ENCODE data around the gene IL1RAPL1. TPM values are rescaled to one million over a fixed set of nuclear protein-coding genes. Genes with fewer than 3 reads are reported as not detected.

The IL1RAPL1 gene
- total RNA-seq, 3 donors from 2014 or later, result 0.16 to 0.44 TPM; not detected in 1

DNA sequence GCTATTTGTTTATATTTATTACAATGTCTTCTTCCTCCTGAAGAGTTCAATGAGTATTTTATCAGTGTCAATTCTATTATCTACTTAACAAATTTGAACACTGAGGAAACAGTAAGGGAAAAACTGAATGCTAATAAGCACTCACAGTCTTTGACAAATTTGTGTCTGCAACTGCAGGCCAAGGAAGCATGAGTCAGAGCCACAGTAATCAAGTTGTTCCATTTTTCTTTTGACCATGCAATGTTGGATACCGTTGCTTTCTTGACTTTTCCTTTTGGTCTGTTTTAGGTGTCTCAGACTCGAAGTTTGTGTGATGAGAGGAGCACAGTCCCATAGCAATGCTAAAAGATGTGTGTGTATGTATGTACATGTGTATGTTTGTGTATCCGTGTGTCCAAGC, 359.6 kb downstream of the IL1RAPL1 start:
- intact Hi-C loops (cut with DNase I; ENCODE audit: low total_unique reads), result loop anchor here (5.0 kb wide), 1 partner anchor 230 kb away; no protein-coding TSS in a partner anchor
- TF ChIP-seq POLR2AphosphoS5 (IDR thresholded peaks at IDR 0.05) (no peak), POLR2A (IDR thresholded peaks at IDR 0.05) (no peak)
- TF ChIP-seq, protein P1, sequence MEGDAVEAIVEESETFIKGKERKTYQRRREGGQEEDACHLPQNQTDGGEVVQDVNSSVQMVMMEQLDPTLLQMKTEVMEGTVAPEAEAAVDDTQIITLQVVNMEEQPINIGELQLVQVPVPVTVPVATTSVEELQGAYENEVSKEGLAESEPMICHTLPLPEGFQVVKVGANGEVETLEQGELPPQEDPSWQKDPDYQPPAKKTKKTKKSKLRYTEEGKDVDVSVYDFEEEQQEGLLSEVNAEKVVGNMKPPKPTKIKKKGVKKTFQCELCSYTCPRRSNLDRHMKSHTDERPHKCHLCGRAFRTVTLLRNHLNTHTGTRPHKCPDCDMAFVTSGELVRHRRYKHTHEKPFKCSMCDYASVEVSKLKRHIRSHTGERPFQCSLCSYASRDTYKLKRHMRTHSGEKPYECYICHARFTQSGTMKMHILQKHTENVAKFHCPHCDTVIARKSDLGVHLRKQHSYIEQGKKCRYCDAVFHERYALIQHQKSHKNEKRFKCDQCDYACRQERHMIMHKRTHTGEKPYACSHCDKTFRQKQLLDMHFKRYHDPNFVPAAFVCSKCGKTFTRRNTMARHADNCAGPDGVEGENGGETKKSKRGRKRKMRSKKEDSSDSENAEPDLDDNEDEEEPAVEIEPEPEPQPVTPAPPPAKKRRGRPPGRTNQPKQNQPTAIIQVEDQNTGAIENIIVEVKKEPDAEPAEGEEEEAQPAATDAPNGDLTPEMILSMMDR (IDR thresholded peaks at IDR 0.05), result no peak

DNA sequence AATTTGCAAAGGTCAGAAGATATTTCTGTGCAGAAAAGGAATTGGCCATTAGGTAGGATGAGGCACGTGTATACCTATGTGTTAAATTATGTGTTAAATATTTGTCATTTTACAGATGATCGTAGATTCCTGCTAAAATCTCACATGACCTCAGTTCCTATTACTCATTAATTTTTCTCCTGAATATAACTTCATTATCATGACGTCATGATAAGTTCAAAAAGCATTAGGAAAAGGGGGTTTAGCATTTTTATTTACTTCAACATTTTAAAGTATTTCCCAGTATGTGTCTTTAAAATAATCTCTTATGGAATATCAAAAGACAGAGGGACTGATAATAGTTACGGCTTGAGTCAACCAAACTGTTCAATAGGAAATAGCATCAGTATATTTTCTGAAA, 372.8 kb downstream of the IL1RAPL1 start:
- Histone ChIP-seq H3K27ac (no peak overlapping the region), H3K9me3 (no peaks in the 10 kb centered on the region), H3K36me3 (no peaks in the 10 kb centered on the region), H3K4me1 (no peaks in the 10 kb centered on the region), H3K4me3 (no peak overlapping the region), H3K27me3 (no peaks in the 10 kb centered on the region)
- no peak for TF ChIP-seq POLR2AphosphoS5 (IDR thresholded peaks at IDR 0.05)
- TF ChIP-seq POLR2A (IDR thresholded peaks at IDR 0.05), result no peak
- TF ChIP-seq, protein P1 (IDR thresholded peaks at IDR 0.05), result no peak
- intact Hi-C loops (cut with DNase I; ENCODE audit: low total_unique reads), result no loop called here
- no peak for DNase-seq (ENCODE audit: low spot score in 2 of 2)

More for the DNA sequence above, 359.6 kb downstream of the IL1RAPL1 start:
- no peak for DNase-seq (ENCODE audit: low spot score in 2 of 2)
- Histone ChIP-seq H3K4me3 (no peak overlapping the region), H3K27me3 (no peaks in the 10 kb centered on the region), H3K4me1 (no peaks in the 10 kb centered on the region), H3K36me3 (no peaks in the 10 kb centered on the region), H3K27ac (no peak overlapping the region), H3K9me3 (no peaks in the 10 kb centered on the region)

- no peak overlapping the region for H3K27ac ChIP-seq
- DNase-seq (ENCODE audit: low spot score in 2 of 2), result no peak
- H3K27me3 ChIP-seq, result peaks cover 0 to 4% of the 10 kb centered on the region in 2 donors
- H3K4me3 ChIP-seq, result no peak overlapping the region
- H3K36me3 ChIP-seq, result no peaks in the 10 kb centered on the region
- H3K9me3 ChIP-seq, result no peaks in the 10 kb centered on the region
- H3K4me1 ChIP-seq, result no peaks in the 10 kb centered on the region
- no peak for TF ChIP-seq POLR2A (IDR thresholded peaks at IDR 0.05)
- TF ChIP-seq, protein P1 (IDR thresholded peaks at IDR 0.05), result no peak
- TF ChIP-seq POLR2AphosphoS5 (IDR thresholded peaks at IDR 0.05), result no peak
- intact Hi-C loops (cut with DNase I; ENCODE audit: low total_unique reads), result no loop called here
Measured at GRCh38 chrX:28966331-28966730, 379.1 kb downstream of the IL1RAPL1 start.

DNA sequence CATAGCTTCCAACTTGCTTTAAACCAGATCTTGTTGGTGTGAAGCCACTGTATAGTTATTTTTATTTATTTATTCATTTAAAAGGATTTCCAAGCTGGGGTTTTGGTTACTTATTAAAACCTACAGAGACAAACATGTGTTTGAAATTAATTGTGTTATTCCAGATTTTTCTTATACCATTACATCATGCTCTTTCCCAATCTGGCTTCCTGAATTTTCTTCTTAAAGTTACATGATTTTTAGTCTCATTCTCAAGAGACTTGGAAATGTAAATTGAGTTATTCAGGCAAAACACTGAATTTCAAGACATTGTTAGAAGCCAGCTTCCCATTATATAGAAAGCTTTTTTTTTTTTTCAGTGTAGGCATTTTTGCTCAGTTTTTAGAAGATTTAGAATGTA, 381.9 kb downstream of the IL1RAPL1 start:
- Histone ChIP-seq H3K4me3 (no peak overlapping the region), H3K36me3 (no peaks in the 10 kb centered on the region), H3K9me3 (no peaks in the 10 kb centered on the region), H3K27me3 (peaks cover 0 to 10% of the 10 kb centered on the region in 2 donors), H3K4me1 (no peaks in the 10 kb centered on the region), H3K27ac (no peak overlapping the region)
- no peak for DNase-seq (ENCODE audit: low spot score in 2 of 2)
- intact Hi-C loops (cut with DNase I; ENCODE audit: low total_unique reads), result no loop called here
- TF ChIP-seq POLR2AphosphoS5 (IDR thresholded peaks at IDR 0.05) (no peak), POLR2A (IDR thresholded peaks at IDR 0.05) (no peak)
- TF ChIP-seq, protein P1 (IDR thresholded peaks at IDR 0.05), result no peak

- no peaks in the 10 kb centered on the region for H3K36me3 ChIP-seq
- TF ChIP-seq, protein P1 (IDR thresholded peaks at IDR 0.05), result no peak
- TF ChIP-seq POLR2AphosphoS5 (IDR thresholded peaks at IDR 0.05), result no peak
- no peak for TF ChIP-seq POLR2A (IDR thresholded peaks at IDR 0.05)
- H3K27me3 ChIP-seq, result peaks cover 0 to 4% of the 10 kb centered on the region in 2 donors
- no peak overlapping the region for H3K4me3 ChIP-seq
- no peaks in the 10 kb centered on the region for H3K4me1 ChIP-seq
- H3K27ac ChIP-seq, result no peak overlapping the region
- no peaks in the 10 kb centered on the region for H3K9me3 ChIP-seq
- DNase-seq (ENCODE audit: low spot score in 2 of 2), result no peak
- intact Hi-C loops (cut with DNase I; ENCODE audit: low total_unique reads), result no loop called here
Measured at GRCh38 chrX:28979877-28980276, 392.6 kb downstream of the IL1RAPL1 start.

All from breast epithelium (tissue), 4 donors.